ENCODE measurements around the gene PROX2.

DNA sequence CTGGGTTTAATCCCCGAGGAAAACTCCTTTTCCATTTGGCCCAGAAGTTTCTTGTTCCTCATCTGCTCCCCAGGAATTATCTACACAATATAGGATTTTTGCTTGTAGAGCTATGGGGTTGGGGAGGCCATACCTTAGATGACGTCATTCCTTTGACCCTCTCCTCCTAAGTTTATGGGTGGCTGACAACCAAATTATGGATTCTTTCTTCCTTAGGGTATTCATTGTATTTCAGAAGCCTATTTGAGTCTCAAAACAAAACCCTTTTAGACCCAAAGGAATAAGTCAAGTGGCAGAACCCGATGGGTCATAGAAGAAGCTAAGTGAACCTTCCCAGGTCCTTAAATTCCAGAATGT is 14.2 kb downstream of the PROX2 start:
- TF ChIP-seq, protein P1, sequence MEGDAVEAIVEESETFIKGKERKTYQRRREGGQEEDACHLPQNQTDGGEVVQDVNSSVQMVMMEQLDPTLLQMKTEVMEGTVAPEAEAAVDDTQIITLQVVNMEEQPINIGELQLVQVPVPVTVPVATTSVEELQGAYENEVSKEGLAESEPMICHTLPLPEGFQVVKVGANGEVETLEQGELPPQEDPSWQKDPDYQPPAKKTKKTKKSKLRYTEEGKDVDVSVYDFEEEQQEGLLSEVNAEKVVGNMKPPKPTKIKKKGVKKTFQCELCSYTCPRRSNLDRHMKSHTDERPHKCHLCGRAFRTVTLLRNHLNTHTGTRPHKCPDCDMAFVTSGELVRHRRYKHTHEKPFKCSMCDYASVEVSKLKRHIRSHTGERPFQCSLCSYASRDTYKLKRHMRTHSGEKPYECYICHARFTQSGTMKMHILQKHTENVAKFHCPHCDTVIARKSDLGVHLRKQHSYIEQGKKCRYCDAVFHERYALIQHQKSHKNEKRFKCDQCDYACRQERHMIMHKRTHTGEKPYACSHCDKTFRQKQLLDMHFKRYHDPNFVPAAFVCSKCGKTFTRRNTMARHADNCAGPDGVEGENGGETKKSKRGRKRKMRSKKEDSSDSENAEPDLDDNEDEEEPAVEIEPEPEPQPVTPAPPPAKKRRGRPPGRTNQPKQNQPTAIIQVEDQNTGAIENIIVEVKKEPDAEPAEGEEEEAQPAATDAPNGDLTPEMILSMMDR (IDR thresholded peaks at IDR 0.05), result no peak
- TF ChIP-seq POLR2A (IDR thresholded peaks at IDR 0.05), result no peak
